HEK293 (cell line): ENCODE measurements around the gene COPG1.
"Not testable (repeated sequence)": the region's sequence is repeated elsewhere in the genome, so short reads cannot be mapped to it uniquely, and the experiment has no call there.

Source experiments
- CTCF ChIA-PET: fragments of 350-600 bp; formaldehyde crosslinking; extraction: SDS; loops from one replicate; lab custom pipeline; 2021; ENCODE audit warnings: antibody characterized with exemption; lab: Yijun Ruan, JAX
- POLR2A ChIA-PET: fragments of 300-600 bp; formaldehyde crosslinking; extraction: SDS; loops from one replicate; lab custom pipeline; 2020; ENCODE audit warnings: antibody characterized with exemption, inconsistent platforms; lab: Yijun Ruan, JAX
- H3K27ac ChIP-seq: fragments of 200-500 bp; sonication (Bioruptor generic); 2 replicates; pipeline ENCODE4 v1.5.1; 2014; ENCODE audit warnings: low read depth, low read length, control low read depth, inconsistent platforms; ENCODE audit errors: extremely low read depth
- H3K36me3 ChIP-seq, 2 experiments: fragments of 200-500 bp in 1 of 2; sonication (Bioruptor generic) in 1 of 2; 1 replicate in 1 of 2; 2 replicates in 1 of 2; pipeline ENCODE4 v1.5.1; 2014 to 2017; ENCODE audit warnings: inconsistent platforms in 2 of 2, low read length in 2 of 2; ENCODE audit not compliant: control insufficient read depth in 2 of 2, insufficient read depth in 1 of 2
- H3K4me1 ChIP-seq: fragments of 200-500 bp; sonication (Bioruptor generic); 2 replicates; pipeline ENCODE4 v1.5.1; 2014; ENCODE audit warnings: mild to moderate bottlenecking, low read length, inconsistent platforms; ENCODE audit not compliant: control insufficient read depth, insufficient read depth
- H3K4me3 ChIP-seq: 2 replicates; pipeline ENCODE4 v1.5.1; 2011; ENCODE audit warnings: low read depth, mild to moderate bottlenecking, control low read depth, low read length, moderate library complexity
- H3K9me3 ChIP-seq: fragments of 200-500 bp; sonication (Bioruptor generic); 2 replicates; pipeline ENCODE4 v1.5.1; 2014; ENCODE audit warnings: low read depth, low read length, inconsistent platforms; ENCODE audit not compliant: control insufficient read depth, insufficient read depth
- BCL11B ChIP-seq: fragments of 450-650 bp; formaldehyde crosslinking; IDR thresholded peaks from 2 replicates; pipeline ENCODE4 v1.5.1; 2016; ENCODE audit warnings: low read depth, missing biosample characterization, missing genetic modification characterization
- CTCF ChIP-seq: fragments of 450-650 bp; formaldehyde crosslinking; IDR thresholded peaks from 2 replicates; pipeline ENCODE4 v1.5.1; 2016; ENCODE audit warnings: missing biosample characterization, missing genetic modification characterization
- GLIS1 ChIP-seq: fragments of 450-650 bp; formaldehyde crosslinking; IDR thresholded peaks from 2 replicates; pipeline ENCODE4 v1.5.1; 2016; ENCODE audit warnings: missing biosample characterization, missing genetic modification characterization
- KLF10 ChIP-seq: fragments of 450-650 bp; IDR thresholded peaks from 2 replicates; pipeline ENCODE4 v1.5.1; 2018; ENCODE audit warnings: missing biosample characterization, mild to moderate bottlenecking, missing genetic modification characterization
- KLF9 ChIP-seq: fragments of 450-650 bp; formaldehyde crosslinking; IDR thresholded peaks from 2 replicates; pipeline ENCODE4 v1.5.1; 2016; ENCODE audit warnings: missing biosample characterization, missing genetic modification characterization, low read depth
- PATZ1 ChIP-seq: fragments of 450-650 bp; formaldehyde crosslinking; IDR thresholded peaks from 2 replicates; pipeline ENCODE4 v1.5.1; 2016; ENCODE audit warnings: missing biosample characterization, missing genetic modification characterization
- ZFHX2 ChIP-seq: fragments of 450-650 bp; formaldehyde crosslinking; conservative IDR thresholded peaks from 2 replicates; pipeline ENCODE4 v1.5.1; 2016; ENCODE audit warnings: missing biosample characterization, missing genetic modification characterization
- ZFP41 ChIP-seq: fragments of 450-650 bp; formaldehyde crosslinking; IDR thresholded peaks from 2 replicates; pipeline ENCODE4 v1.5.1; 2016; ENCODE audit warnings: missing biosample characterization, missing genetic modification characterization, borderline replicate concordance
- ZIC2 ChIP-seq: fragments of 450-650 bp; formaldehyde crosslinking; IDR thresholded peaks from 2 replicates; pipeline ENCODE4 v1.5.1; 2016; ENCODE audit warnings: missing biosample characterization, missing genetic modification characterization
- ZNF10 ChIP-seq: fragments of 450-650 bp; formaldehyde crosslinking; IDR thresholded peaks from 2 replicates; pipeline ENCODE4 v1.5.1; 2017; ENCODE audit warnings: missing biosample characterization, missing genetic modification characterization
- ZNF121 ChIP-seq: fragments of 450-650 bp; formaldehyde crosslinking; IDR thresholded peaks from 2 replicates; pipeline ENCODE4 v1.5.1; 2016; ENCODE audit warnings: missing biosample characterization, missing genetic modification characterization
- ZNF133 ChIP-seq: fragments of 450-650 bp; formaldehyde crosslinking; IDR thresholded peaks from 2 replicates; pipeline ENCODE4 v1.5.1; 2016; ENCODE audit warnings: missing biosample characterization, missing genetic modification characterization
- ZNF2 ChIP-seq: fragments of 450-650 bp; formaldehyde crosslinking; IDR thresholded peaks from 2 replicates; pipeline ENCODE4 v1.5.1; 2016; ENCODE audit warnings: missing biosample characterization, missing genetic modification characterization
- ZNF223 ChIP-seq: fragments of 450-650 bp; formaldehyde crosslinking; IDR thresholded peaks from 2 replicates; pipeline ENCODE4 v1.5.1; 2016; ENCODE audit warnings: missing biosample characterization, missing genetic modification characterization
- ZNF335 ChIP-seq: fragments of 450-650 bp; formaldehyde crosslinking; conservative IDR thresholded peaks from 2 replicates; pipeline ENCODE4 v1.5.1; 2016; ENCODE audit warnings: missing biosample characterization, missing genetic modification characterization
- ZNF596 ChIP-seq: fragments of 450-650 bp; IDR thresholded peaks from 2 replicates; pipeline ENCODE4 v1.5.0; 2018; ENCODE audit warnings: missing biosample characterization, mild to moderate bottlenecking, missing genetic modification characterization, moderate library complexity
- ZNF654 ChIP-seq: fragments of 450-650 bp; formaldehyde crosslinking; IDR thresholded peaks from 2 replicates; pipeline ENCODE4 v1.5.1; 2016; ENCODE audit warnings: low read depth, missing biosample characterization, missing genetic modification characterization
- ZNF660 ChIP-seq: fragments of 450-650 bp; IDR thresholded peaks from 2 replicates; pipeline ENCODE4 v1.5.1; 2018; ENCODE audit warnings: missing biosample characterization, mild to moderate bottlenecking, missing genetic modification characterization
- ZNF664 ChIP-seq: fragments of 450-650 bp; formaldehyde crosslinking; IDR thresholded peaks from 2 replicates; pipeline ENCODE4 v1.5.1; 2016; ENCODE audit warnings: missing biosample characterization, missing genetic modification characterization
- ZNF707 ChIP-seq: fragments of 450-650 bp; formaldehyde crosslinking; IDR thresholded peaks from 2 replicates; pipeline ENCODE4 v1.5.1; 2016; ENCODE audit warnings: missing biosample characterization, missing genetic modification characterization
- ZNF843 ChIP-seq: fragments of 450-650 bp; formaldehyde crosslinking; IDR thresholded peaks from 2 replicates; pipeline ENCODE4 v1.5.1; 2016; ENCODE audit warnings: missing biosample characterization, missing genetic modification characterization
- ZSCAN18 ChIP-seq: fragments of 450-650 bp; formaldehyde crosslinking; IDR thresholded peaks from 2 replicates; pipeline ENCODE4 v1.5.1; 2016; ENCODE audit warnings: missing biosample characterization, missing genetic modification characterization
- ZXDB ChIP-seq: fragments of 450-650 bp; formaldehyde crosslinking; IDR thresholded peaks from 2 replicates; pipeline ENCODE4 v1.5.1; 2016; ENCODE audit warnings: missing biosample characterization, missing genetic modification characterization

COPG1 gene

DNA sequence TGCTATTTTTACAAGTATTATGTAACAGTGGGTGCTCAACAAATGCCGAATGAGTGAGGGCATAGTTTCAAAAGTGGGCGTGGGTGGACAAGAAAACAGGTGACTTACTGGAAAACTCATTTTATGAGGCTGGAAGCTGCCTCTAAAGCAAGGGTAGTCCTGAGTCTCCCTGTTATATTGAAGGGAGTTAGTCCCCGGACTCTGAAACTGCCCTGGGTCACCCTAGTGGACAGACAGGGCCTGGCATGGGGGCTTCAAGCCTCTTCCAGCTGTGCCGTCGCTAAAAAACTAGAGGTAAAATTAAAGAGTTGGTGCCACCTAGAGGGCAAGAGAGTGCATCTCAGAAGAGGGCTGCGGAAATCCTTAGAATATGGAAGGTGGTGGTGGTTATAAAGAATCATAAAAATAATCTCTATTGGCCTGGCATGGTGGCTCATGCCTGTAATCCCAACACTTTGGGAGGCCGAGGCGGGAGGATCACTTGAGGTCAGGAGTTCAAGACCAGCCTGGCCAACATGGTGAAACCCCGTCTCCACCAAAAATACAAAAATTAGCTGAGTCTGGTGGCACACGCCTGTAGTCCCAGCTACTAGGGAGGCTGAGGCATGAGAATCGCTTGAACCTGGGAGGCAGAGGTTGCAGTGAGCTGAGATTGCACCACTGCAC is 3.6 kb upstream of the COPG1 start:
- not testable (repeated sequence) for H3K9me3 ChIP-seq, H3K4me1 ChIP-seq, H3K27ac ChIP-seq, H3K36me3 ChIP-seq, H3K4me3 ChIP-seq
- ChIA-PET POLR2A (interaction anchor here (0.9 to 1.3 kb wide), 5 partner anchors 17 to 276 kb away, joined by 3 to 4 read pairs (median 3); a partner anchor contains a TSS), CTCF (interaction anchor here (0.5 to 5.9 kb wide), 43 partner anchors 8 to 519 kb away, joined by 3 to 109 read pairs (median 5); partner anchors contain the start of genes CNBP and RAB43)
- TF ChIP-seq CTCF (tag by site-specific recombination) = peak; percentile 84
- peak; percentile 61 for TF ChIP-seq ZFHX2
- TF ChIP-seq PATZ1 (tag by site-specific recombination) = peak; percentile 33; the same call in 1 of the 2 replicates
- TF ChIP-seq ZNF2 (tag by site-specific recombination) = 0 out of 2 replicates have a peak, but pooled peaks have one; percentile 31
- TF ChIP-seq ZNF654 = peak; percentile 92
- peak; percentile 36; the same call in 1 of the 2 replicates for TF ChIP-seq KLF10
- 0 out of 2 replicates have a peak, but pooled peaks have one; percentile 10 for TF ChIP-seq KLF9 (tag by site-specific recombination)
- TF ChIP-seq ZNF223 (tag by site-specific recombination) = peak; percentile 93
- TF ChIP-seq ZXDB (tag by site-specific recombination) = 0 out of 2 replicates have a peak, but pooled peaks have one; percentile 21
- TF ChIP-seq ZNF335 (tag by site-specific recombination) = peak; percentile 53; the same call in 1 of the 2 replicates
- 0 out of 2 replicates have a peak, but pooled peaks have one; percentile 21 for TF ChIP-seq ZIC2 (tag by site-specific recombination)
- TF ChIP-seq ZNF660 (tag by site-specific recombination) = peak; percentile 83
- TF ChIP-seq, all 188 proteins: peak for 12; not testable (repeated sequence) for 176

DNA sequence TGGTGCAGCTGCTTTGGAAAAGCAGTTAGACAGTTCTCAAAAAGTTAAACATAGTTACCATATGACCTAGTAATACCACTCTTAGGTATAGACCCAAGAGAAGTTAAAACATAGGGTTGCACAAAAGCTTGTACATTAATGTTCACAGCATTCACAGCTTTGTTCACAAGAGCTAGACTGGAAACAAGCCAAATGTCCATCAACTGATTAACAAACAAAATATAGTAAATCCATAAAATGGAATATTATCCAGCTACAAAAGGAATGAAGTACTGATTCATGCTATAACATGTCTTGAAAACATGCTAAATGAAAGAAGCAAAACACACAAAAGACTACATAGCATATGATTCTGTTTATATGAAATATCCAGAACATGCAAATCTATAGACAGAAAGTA is 2.8 kb upstream of the COPG1 start:
- ChIA-PET POLR2A (interaction anchor here (1.0 to 1.3 kb wide), 2 partner anchors 85 to 276 kb away, joined by 3 to 4 read pairs; no protein-coding TSS in a partner anchor), CTCF (interaction anchor here (0.6 to 5.9 kb wide), 23 partner anchors 9 to 519 kb away, joined by 3 to 109 read pairs (median 6); partner anchors contain the start of genes CNBP and RAB43)
- Histone ChIP-seq H3K36me3 (peaks cover 0 to 3% of the 10 kb centered on the region in 2 experiments; a peak in 2 of 3 replicates), H3K27ac (no peak overlapping the region), H3K4me3 (no peak overlapping the region), H3K9me3 (no peaks in the 10 kb centered on the region), H3K4me1 (no peaks in the 10 kb centered on the region)
- TF ChIP-seq ZNF10 = peak; percentile 95
- no peak for TF ChIP-seq BCL11B (tag by site-specific recombination)

GRCh38 chr3:129248286-129248979 is 973 bp upstream of the COPG1 start:
- Histone ChIP-seq H3K36me3 (peaks cover 0 to 21% of the 10 kb centered on the region in 2 experiments), H3K27ac (no peak overlapping the region), H3K4me3 (peak overlapping the region; percentile 95), H3K9me3 (no peaks in the 10 kb centered on the region), H3K4me1 (no peaks in the 10 kb centered on the region)
- CTCF ChIA-PET = interaction anchor here (0.6 to 4.1 kb wide), 4 partner anchors 10 to 640 kb away, joined by 3 to 37 read pairs (median 3); no protein-coding TSS in a partner anchor
- POLR2A ChIA-PET = interaction anchor here (1.3 kb wide), 1 partner anchor 277 kb away, joined by 3 read pairs; no protein-coding TSS in a partner anchor
- TF ChIP-seq ZSCAN18 (tag by site-specific recombination) = no peak
- TF ChIP-seq GLIS1 (tag by site-specific recombination) = no peak
- TF ChIP-seq ZFHX2 = 0 out of 2 replicates have a peak, but pooled peaks have one; percentile 6
- TF ChIP-seq ZNF664 (tag by site-specific recombination) = peak; percentile 89
- no peak for TF ChIP-seq ZNF121 (tag by site-specific recombination)
- no peak for TF ChIP-seq ZNF133 (tag by site-specific recombination)
- TF ChIP-seq ZNF843 (tag by site-specific recombination) = no peak
- no peak for TF ChIP-seq ZNF707
- TF ChIP-seq ZNF596 (tag by site-specific recombination) = no peak
- no peak for TF ChIP-seq ZFP41
